HG03521 (cell line): ENCODE results near the gene PCBP3.
"Not testable (repeated sequence)": the region's sequence is repeated elsewhere in the genome, so short reads cannot be mapped to it uniquely, and the experiment has no call there.

Source experiments
- ATAC-seq: cut with Tn5 transposase; IDR thresholded peaks from one replicate; pipeline ENCODE4 v1.9.1; 2021; ENCODE audit warnings: mild to moderate bottlenecking, moderate library complexity; ENCODE audit not compliant: unreplicated experiment

The PCBP3 gene

GRCh38 chr21:45634511-45635183 lies 8.9 kb upstream of the PCBP3 start:
- no peak for ATAC-seq

DNA sequence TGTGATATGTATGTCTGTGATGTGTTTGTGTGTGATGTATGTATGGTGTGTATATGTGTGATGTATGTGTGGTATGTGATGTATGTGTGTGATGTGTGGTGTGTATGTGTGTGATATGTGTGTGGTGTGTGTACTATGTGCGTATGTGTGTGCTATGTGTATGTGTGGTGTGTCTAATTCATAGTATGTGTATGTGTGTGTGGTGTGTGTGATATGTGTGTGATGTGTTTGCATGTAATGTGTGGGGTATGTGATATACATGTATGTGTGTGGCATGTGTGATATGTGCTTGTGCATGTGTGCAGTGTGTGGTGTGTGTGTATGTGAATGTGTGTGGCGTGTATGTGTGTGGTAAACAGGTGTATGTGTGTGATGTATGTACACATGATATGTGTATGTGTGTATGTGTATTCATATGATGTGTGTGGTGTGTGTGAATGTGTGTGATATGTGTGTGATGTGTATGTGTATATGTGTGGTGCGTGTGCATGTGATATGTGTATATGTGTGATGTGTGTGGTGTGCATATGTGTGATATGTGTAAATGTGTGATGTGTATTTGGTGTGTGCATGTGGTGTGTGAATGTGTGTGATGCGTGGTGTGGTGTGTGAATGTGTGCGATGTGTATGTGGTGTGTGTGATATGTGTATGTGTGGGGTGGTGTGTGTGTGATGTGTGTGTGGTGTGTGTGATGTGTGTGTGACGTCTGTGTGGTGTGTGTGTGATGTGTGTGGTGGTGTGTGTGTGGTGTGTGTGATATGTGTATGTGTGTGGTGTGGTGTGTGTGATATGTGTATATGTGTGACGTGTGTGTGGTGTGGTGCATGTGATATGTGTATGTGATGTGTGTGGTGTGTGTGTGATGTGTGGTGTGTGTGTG lies 8.0 kb upstream of the PCBP3 start:
- ATAC-seq, result no peak

DNA sequence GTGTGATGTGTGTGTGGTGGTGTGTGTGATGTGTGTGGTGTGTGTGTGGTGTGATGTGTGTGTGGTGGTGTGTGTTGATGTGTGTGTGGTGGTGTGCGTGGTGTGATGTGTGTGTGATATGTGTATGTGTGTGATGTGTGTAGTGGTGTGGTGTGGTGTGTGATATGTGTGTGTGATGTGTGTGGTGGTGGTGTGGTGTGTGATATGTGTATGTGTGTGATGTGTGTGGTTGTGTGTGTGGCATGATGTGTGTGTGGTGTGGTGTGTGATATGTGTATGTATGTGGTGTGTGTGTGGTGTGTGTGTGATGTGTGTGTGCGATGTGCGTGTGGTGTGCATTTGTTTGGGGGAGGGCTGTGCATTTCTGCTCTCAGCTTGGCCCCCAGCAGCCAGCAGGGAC lies 7.1 kb upstream of the PCBP3 start:
- no peak for ATAC-seq

- no peak for ATAC-seq
Measured at GRCh38 chr21:45636951-45637646, 6.4 kb upstream of the PCBP3 start.

GRCh38 chr21:45637883-45638282 lies 5.6 kb upstream of the PCBP3 start:
- no peak for ATAC-seq

- no peak for ATAC-seq
Measured at GRCh38 chr21:45638707-45639106, 4.8 kb upstream of the PCBP3 start.

DNA sequence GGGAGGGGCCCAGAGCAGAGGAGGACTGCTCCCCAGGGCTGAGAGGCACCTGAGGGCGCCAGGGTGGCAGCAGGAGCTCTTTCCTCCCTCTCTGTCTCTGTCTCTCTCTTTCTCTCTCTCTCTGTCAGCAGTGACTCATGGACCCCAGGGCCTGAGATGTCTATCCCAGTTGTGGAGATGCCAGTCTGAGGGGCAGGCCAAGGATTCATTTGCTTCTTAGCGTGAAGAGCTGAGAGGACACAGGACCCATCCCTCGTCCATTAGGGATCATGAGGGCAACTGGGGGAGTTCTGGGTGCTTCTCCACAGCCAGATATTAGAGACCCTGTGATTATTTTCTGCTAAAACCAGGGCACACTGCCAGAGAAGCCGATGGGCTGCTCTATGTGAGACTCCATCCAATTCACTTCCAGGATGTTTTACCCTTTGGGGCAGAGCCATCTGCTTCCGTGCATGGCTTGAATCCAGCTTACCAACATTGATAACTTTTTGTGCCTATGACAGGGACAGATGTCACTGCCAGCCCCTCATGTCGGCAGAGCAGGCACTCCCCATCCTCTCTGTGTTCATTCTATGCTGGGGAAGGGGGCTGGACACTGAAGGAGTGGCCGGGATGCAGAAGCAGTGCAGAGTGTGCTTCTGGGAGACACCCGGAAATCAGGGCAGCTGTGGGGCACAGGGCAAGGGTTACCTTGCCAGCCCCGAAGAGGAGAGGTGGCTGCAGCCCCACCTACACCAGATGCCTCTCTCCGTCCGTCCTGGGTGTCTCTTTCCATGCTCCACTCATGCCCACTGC lies 4.1 kb upstream of the PCBP3 start:
- ATAC-seq, result no peak

DNA sequence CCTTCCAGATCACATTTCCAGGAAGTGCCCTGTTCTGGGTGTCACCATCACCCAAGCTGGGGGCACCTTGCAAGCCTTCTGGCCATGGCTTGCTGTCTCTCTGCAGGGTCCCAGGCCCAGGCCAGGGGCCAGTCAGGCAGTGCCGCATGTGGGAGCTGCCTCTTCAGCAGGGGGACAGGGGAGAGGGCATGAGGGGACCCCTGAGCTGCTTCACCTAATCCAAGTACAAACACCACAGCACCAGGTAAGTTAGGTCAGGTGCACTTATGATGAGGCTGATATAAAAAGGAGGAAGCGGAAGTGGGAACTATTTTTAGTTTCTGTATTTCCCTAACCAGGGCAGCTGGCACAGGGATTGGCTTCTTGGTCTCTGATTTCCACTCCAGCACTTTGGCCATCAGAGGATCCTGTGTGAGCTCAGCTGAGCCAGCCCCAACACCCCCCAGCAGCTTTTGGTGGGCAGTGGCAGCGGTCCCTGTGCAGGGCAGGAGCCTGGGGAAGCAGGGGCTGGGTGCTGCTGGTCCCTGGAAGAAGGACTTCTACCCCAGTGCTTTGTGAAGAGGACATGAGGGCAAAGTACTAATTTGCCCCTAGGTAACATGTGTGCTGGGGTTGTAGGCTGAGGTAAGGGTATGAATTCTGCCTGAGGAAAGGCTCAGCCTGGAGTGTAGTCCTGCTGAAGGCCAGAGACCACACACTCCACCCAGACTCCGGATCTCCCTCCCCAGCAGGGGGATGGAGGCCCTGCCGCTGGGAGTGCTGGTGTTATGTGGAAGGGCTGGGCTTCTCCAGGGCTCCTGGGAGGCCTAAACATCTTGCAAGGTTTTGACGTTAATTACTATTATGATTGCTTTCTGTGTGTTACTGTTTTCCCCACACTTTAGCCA lies 3.3 kb upstream of the PCBP3 start:
- ATAC-seq, result no peak

DNA sequence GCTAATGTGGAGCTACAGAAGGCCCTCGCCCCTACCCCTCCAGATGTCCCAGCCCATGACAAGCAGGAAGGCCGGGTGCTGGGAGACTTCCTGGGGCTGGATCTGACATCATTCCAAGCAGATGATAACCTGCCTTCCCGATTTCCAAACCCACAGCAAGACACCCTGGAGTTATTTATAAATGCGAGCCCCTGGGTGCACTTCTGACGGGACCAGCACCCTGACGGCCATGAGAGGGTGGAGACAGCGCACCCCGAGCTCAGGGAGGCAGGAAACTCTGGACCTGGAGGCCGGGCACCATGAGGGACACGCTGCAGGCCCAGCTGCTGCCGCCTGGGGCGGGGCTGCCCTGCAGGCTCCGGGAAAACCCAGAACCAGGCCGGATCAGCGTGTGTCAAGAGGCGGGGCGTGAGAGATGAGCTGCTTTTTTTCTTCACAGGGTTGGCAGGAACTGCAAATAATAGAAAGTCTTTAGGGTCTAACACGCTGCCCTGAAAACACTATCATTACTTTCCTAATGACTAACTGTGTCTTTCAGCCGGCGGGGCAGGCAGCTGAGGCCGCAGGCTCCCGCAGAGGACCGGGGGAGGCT lies 2.5 kb upstream of the PCBP3 start:
- no peak for ATAC-seq

GRCh38 chr21:45641480-45642035 lies 2.0 kb upstream of the PCBP3 start:
- ATAC-seq, result no peak

- ATAC-seq, result no peak
Measured at GRCh38 chr21:45642122-45642813, 1.3 kb upstream of the PCBP3 start.

DNA sequence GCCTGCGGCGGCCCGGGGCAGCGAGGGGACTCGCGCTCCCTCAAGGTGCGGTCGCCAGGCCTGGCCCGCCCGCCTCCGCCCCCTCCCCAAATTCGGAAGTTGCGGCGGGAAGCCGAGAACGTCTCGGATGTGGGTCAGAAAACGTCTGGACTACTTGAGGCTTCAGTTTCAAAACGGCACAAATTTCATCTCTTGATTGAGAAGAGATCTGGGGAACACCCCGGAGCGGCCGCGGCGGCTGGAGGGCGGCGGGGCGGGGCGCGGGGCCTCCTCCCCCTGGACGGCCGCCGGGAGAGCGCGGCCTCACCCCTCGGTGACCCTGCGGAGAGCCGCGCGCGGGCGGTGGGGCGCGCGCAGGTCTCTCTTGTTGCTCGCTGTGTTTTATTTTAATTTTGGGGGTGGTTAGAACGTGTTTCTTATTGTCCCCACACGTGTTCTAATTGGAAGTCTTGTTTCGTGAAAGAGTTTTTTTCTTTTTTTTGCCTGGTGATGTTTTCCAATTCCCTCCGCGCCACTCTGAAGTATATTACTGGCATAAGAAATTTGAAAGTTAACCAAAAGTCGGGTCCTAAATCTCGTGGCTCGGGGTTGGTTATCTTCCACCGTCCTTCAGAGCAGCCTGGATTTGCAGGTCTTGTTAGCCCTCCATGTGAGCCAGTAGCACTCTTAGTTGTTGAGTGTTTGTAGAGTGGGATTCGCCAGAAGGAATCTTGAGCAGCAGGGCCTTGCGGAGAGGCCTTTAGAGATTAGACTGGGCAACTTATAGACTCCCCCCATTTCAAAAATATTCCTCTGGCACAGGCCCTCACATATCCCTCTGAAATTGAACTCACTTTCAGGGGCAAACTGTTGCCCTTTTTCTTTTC lies 749 bp downstream of the PCBP3 start:
- no peak for ATAC-seq

DNA sequence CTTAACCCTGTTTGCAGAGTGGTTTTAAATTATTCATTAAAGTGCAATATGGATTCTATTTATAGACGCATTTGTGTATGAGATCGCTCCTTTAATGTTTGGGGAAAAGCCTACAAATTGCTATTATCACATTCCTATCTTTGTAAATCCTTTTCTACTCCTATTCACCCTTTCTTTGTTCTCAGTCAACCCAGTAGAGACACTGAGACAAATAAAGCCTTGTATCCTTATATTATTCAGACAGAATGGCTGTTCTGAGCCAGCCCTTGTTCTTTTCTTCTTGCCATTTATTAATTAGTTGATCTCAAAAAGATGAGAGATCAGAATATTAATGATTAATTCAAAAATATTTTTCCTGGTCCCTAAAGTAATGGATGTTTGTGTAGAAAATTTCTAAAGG lies 8.4 kb downstream of the PCBP3 start:
- ATAC-seq, result no peak

DNA sequence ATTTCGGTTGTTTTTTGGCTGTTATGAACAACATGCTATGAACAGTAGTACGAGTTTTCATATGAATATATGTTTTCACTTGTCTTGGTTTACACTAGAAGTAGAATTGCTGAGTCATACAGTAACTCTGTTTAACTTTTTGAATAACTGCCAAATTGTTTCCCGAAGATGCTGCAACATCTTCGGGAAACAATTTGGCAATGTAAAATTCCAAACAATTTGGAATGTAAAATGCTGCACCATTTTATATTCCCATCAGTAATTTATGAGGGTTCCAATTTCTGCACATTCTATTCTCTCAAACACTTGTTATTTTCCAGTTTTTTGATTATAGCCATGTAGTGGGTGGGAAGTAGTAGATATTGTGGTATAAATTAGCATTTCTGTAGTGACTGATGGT lies 11.6 kb downstream of the PCBP3 start:
- no peak for ATAC-seq

DNA sequence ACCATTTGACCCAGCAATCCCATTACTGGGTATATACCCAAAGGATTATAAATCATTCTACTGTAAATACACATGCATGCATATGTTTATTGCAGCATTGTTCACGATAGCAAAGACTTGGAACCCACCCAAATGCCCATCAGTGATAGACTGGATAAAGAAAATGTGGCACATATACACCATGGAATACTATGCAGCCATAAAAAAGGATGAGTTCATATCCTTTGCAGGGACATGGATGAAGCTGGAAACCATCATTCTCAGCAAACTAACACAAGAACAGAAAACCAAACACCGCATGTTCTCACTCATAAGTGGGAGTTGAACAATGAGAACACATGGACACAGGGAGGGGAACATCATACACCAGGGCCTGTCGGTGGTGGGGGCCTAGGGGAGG lies 12.6 kb downstream of the PCBP3 start:
- ATAC-seq, result not testable (repeated sequence)

- ATAC-seq, result not testable (repeated sequence)
Measured at GRCh38 chr21:45661913-45662622, 18.5 kb downstream of the PCBP3 start.

DNA sequence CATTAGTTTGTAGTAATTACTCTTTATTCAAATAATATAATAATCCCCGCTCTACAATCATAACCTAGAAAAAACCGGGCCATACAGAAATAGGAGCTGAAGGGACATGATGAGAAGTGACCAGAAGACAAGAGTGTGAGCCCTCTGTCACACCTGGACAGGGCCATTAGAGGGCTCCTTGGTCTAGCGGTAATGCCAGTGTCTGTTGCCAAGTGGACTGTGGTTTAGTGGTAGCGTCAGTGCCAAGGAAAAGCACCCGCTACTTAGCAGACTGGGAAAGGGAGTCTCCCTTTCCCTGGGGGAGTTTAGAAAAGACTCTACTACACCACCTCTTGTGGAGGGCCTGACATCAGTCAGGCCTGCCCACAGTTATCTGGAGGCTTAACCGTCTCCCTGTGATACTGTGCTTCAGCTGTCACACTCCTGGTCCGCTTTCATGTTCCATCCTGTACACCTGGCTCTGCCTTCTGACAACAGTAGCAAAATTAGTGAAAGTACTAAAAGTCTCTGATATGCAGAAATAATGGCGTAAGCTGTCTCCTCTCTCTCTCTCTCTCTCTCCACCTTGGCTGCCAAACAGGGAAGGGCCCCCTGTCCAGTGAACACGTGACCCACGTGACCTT lies 19.2 kb downstream of the PCBP3 start:
- ATAC-seq, result not testable (repeated sequence)
